Prostate gland (tissue), 2 donors: Measurements from ENCODE around the gene COL16A1. TPM values are rescaled to one million over a fixed set of nuclear protein-coding genes. Genes with fewer than 3 reads are reported as not detected.

ENCODE experiments used
- DNase-seq: peaks from one replicate; pipeline ENCODE4 v3.0.0-alpha.2; 2019; ENCODE audit warnings: low spot score
- H3K27ac ChIP-seq, 2 donors: fragments of 200-600 bp; sonication (generic); 2 replicates each; pipeline ENCODE4 v1.5.1; 2017 to 2019
- H3K27me3 ChIP-seq: fragments of 200-600 bp; sonication (generic); replicated peaks from 2 replicates; pipeline ENCODE4 v1.5.1; 2019; ENCODE audit not compliant: insufficient read depth
- H3K36me3 ChIP-seq, 2 donors: fragments of 200-600 bp; sonication (generic); 1 replicate in 1 of 2; 2 replicates in 1 of 2; pipeline versions ENCODE4 v1.5.1 to v1.8.1; 2017 to 2019
- H3K4me1 ChIP-seq: fragments of 200-600 bp; sonication (generic); replicated peaks from 2 replicates; pipeline ENCODE4 v1.5.1; 2019
- H3K4me3 ChIP-seq, 2 donors: fragments of 200-600 bp; sonication (generic); 2 replicates each; pipeline ENCODE4 v1.5.1; 2017 to 2019
- H3K9me3 ChIP-seq: fragments of 200-600 bp; sonication (generic); 2 replicates; pipeline ENCODE4 v1.5.1; 2017
- POLR2A ChIP-seq: fragments of 450-650 bp; IDR thresholded peaks from one replicate; pipeline ENCODE4 v1.6.1; 2016; ENCODE audit warnings: antibody characterized with exemption, mild to moderate bottlenecking
- POLR2AphosphoS5 ChIP-seq: sonication (generic); formaldehyde crosslinking; IDR thresholded peaks from one replicate; pipeline ENCODE4 v1.6.1; 2017; ENCODE audit warnings: antibody characterized with exemption
- WGBS: methylation state at CpG from one replicate; pipeline ENCODE4 v1.1.5; 2018; 5-methylcytosine and 5-hydroxymethylcytosine counted together
- intact Hi-C: fragments of 100-400 bp; cut with DNase I; formaldehyde crosslinking; loops from one replicate; pipeline ENCODE4 v1.14.2; 2022
- total RNA-seq, 2 donors: library from RNA; depleted of rRNA; stranded (reverse); fragments of >200 nt; gene quantifications; one replicate each; pipeline ENCODE4 v1.1.0, GENCODE V29; 2016
- TF ChIP-seq, protein P1 (sequence below), 4 experiments: fragments of 200-600 bp in 2 of 4; fragments of 450-650 bp in 2 of 4; sonication (generic) in 2 of 4; IDR thresholded peaks; 1 replicate in 3 of 4; 2 replicates in 1 of 4; pipeline ENCODE4 v1.5.1; 2016 to 2019; ENCODE audit warnings: antibody characterized with exemption in 4 of 4, mild to moderate bottlenecking in 2 of 4, moderate library complexity in 2 of 4

Gene COL16A1
- total RNA-seq, 2 donors from 2014 or later: 45.3 to 89.4 TPM

DNA sequence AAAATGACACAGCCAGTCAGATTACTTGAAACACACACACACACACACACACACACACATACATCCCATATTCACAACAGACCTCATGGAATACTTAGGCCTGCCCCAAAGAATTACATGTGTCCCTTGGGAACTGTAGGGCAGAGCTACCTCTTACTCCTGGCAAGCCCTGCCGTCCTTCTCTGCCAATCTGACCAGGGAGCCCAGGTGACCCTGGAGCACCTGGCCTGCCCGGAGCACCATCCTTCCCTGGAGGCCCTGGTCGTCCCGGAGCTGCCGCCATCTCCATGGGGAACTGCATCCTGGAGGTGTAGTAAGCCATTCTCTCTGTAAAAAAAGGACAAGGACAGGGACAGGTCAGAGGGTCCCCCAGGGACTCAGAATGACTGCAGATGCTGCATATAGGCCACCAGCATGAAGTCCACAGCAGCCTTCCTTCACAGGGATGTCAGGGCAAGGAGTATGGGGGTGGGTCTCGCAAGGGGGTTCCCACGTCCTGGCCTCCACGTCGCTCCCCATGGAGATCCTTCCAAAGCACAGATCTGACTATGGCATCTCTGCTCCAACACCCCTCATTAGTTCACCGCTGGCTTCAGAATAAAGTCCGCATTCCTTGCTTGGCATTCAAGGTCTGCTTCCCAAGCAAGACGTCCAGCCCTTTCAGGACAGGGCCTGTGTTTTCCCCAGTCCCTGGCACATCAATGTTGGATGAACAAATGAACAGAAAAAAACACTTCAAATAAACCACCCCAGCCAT lies 49.9 kb downstream of the COL16A1 start:
- intact Hi-C loops: no loop called here
- WGBS: 81% methylated on average over 12 of the region's 12 CpGs
- no peaks in the 10 kb centered on the region for H3K4me1 ChIP-seq
- H3K27me3 ChIP-seq: no peaks in the 10 kb centered on the region
- DNase-seq: no peak
- H3K9me3 ChIP-seq: no peaks in the 10 kb centered on the region
- no peaks in the 10 kb centered on the region for H3K36me3 ChIP-seq
- H3K4me3 ChIP-seq: no peak overlapping the region
- TF ChIP-seq POLR2A (no peak), POLR2AphosphoS5 (no peak)
- TF ChIP-seq, protein P1, sequence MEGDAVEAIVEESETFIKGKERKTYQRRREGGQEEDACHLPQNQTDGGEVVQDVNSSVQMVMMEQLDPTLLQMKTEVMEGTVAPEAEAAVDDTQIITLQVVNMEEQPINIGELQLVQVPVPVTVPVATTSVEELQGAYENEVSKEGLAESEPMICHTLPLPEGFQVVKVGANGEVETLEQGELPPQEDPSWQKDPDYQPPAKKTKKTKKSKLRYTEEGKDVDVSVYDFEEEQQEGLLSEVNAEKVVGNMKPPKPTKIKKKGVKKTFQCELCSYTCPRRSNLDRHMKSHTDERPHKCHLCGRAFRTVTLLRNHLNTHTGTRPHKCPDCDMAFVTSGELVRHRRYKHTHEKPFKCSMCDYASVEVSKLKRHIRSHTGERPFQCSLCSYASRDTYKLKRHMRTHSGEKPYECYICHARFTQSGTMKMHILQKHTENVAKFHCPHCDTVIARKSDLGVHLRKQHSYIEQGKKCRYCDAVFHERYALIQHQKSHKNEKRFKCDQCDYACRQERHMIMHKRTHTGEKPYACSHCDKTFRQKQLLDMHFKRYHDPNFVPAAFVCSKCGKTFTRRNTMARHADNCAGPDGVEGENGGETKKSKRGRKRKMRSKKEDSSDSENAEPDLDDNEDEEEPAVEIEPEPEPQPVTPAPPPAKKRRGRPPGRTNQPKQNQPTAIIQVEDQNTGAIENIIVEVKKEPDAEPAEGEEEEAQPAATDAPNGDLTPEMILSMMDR (IDR thresholded peaks at IDR 0.05): no peak
- no peak overlapping the region for H3K27ac ChIP-seq

GRCh38 chr1:31652891-31653499 lies 50.8 kb downstream of the COL16A1 start:
- no peak for DNase-seq
- 64% methylated on average over 4 of the region's 4 CpGs for WGBS
- no peaks in the 10 kb centered on the region for H3K4me1 ChIP-seq
- no peaks in the 10 kb centered on the region for H3K27me3 ChIP-seq
- TF ChIP-seq, protein P1 (IDR thresholded peaks at IDR 0.05): no peak
- TF ChIP-seq POLR2AphosphoS5: no peak
- TF ChIP-seq POLR2A: no peak
- H3K4me3 ChIP-seq: no peak overlapping the region
- intact Hi-C loops: no loop called here
- no peaks in the 10 kb centered on the region for H3K9me3 ChIP-seq
- no peaks in the 10 kb centered on the region for H3K36me3 ChIP-seq
- no peak overlapping the region for H3K27ac ChIP-seq

DNA sequence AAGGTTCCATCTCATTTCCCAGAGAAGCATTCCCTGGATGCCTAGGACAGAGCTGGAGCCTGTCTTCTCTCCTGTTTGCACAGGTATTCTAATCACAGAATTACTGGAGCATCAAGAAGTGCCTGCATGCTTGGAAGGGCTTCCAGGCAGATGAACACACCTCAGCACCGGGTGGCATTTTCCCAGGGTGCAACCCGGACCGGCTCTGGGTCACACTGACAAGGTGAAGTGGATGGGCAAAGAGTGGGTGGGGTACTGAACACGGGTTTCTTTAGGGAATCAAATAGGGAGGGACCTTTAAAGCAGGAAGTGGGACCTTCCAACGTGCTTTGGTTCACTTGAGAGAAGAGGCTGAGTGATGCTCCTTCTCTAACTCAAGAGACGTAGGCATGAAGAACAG lies 52.1 kb downstream of the COL16A1 start:
- Histone ChIP-seq H3K9me3 (no peaks in the 10 kb centered on the region), H3K27me3 (no peaks in the 10 kb centered on the region), H3K4me3 (no peak overlapping the region), H3K27ac (peak overlapping the region; percentile 46 to 55), H3K4me1 (no peaks in the 10 kb centered on the region), H3K36me3 (no peaks in the 10 kb centered on the region)
- WGBS: 54% methylated on average over 6 of the region's 6 CpGs
- DNase-seq: no peak
- TF ChIP-seq POLR2A (no peak), POLR2AphosphoS5 (no peak)
- TF ChIP-seq, protein P1 (IDR thresholded peaks at IDR 0.05): no peak
- intact Hi-C loops: no loop called here

DNA sequence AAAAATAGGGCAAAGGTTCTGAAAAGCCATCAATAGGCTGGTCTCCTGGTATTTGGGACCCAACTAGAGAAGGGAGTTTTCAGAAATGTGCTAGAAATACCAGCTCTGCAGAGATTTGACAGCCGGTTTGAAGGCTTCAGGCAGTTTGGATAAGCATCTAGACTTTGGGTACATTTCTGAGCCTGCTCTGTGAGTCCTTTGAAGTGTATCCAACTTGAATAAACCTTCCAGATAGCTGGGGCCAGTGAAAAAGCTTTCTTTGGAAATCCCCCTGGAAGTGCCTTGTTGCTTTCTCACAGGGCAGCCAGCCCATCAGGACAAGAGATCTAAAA lies 52.8 kb downstream of the COL16A1 start:
- H3K27me3 ChIP-seq: no peaks in the 10 kb centered on the region
- WGBS: 8% methylated on average over 1 of the region's 1 CpG
- H3K27ac ChIP-seq: peak overlapping the region; percentile 46 to 55
- peak; percentile 36 for DNase-seq
- no peak overlapping the region for H3K4me3 ChIP-seq
- intact Hi-C loops: no loop called here
- no peaks in the 10 kb centered on the region for H3K36me3 ChIP-seq
- H3K9me3 ChIP-seq: no peaks in the 10 kb centered on the region
- TF ChIP-seq POLR2AphosphoS5 (peak; percentile 60), POLR2A (no peak)
- no peaks in the 10 kb centered on the region for H3K4me1 ChIP-seq

- TF ChIP-seq POLR2AphosphoS5 (no peak), POLR2A (no peak)
- no peak for DNase-seq
- Histone ChIP-seq H3K27me3 (no peaks in the 10 kb centered on the region), H3K36me3 (no peaks in the 10 kb centered on the region), H3K9me3 (no peaks in the 10 kb centered on the region), H3K4me1 (no peaks in the 10 kb centered on the region), H3K4me3 (no peak overlapping the region), H3K27ac (peak overlapping the region; percentile 46 to 55)
- intact Hi-C loops: no loop called here
- WGBS: 40% methylated on average over 9 of the region's 9 CpGs
These were observed 53.4 kb downstream of the COL16A1 start for GRCh38 chr1:31650161-31651088.
